Astrocyte (in vitro differentiated cells and primary cell): ENCODE measurements around the gene LRP1B.

Experiments
- EZH2 ChIP-seq: IDR thresholded peaks from 2 replicates; pipeline ENCODE4 v1.6.1; 2012; ENCODE audit warnings: mild to moderate bottlenecking, low read length, inconsistent platforms; ENCODE audit not compliant: insufficient read depth
- TF ChIP-seq, protein P1 (sequence below): IDR thresholded peaks from 2 replicates; pipeline ENCODE4 v1.5.1; 2011; ENCODE audit warnings: low read depth, mild to moderate bottlenecking, inconsistent platforms, low read length, moderate library complexity; ENCODE audit not compliant: insufficient read depth

DNA sequence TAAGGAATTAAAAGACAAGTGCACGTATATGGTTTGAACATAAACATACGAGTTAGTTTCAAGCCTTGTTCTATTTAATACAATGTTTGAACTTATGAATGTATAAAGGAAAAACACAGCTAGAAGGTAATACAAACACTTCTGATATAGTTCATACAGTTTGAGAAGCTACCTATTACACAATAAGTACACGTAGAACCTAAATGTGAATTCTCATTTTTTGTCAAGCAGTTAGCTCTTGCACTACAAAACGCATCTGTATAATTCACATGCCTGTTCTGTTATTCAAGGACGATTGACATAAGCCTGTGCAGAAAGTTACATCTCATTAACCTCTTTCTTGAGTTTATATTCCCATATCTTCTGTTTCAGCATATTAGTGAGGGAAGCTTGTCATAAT, 2.7 kb downstream of the LRP1B start:
- TF ChIP-seq, protein P1, sequence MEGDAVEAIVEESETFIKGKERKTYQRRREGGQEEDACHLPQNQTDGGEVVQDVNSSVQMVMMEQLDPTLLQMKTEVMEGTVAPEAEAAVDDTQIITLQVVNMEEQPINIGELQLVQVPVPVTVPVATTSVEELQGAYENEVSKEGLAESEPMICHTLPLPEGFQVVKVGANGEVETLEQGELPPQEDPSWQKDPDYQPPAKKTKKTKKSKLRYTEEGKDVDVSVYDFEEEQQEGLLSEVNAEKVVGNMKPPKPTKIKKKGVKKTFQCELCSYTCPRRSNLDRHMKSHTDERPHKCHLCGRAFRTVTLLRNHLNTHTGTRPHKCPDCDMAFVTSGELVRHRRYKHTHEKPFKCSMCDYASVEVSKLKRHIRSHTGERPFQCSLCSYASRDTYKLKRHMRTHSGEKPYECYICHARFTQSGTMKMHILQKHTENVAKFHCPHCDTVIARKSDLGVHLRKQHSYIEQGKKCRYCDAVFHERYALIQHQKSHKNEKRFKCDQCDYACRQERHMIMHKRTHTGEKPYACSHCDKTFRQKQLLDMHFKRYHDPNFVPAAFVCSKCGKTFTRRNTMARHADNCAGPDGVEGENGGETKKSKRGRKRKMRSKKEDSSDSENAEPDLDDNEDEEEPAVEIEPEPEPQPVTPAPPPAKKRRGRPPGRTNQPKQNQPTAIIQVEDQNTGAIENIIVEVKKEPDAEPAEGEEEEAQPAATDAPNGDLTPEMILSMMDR: no peak
- no peak for TF ChIP-seq EZH2
